IMR-90 (cell line): ENCODE data around the gene A3GALT2. TPM values are rescaled to one million over a fixed set of nuclear protein-coding genes. Genes with fewer than 3 reads are reported as not detected.

Experiments used
- ATAC-seq: fragments of 200-7000 bp; cut with Tn5 transposase; 2 replicates; pipeline ENCODE4 v1.9.1; 2020; ENCODE audit warnings: low read depth, mild to moderate bottlenecking, moderate library complexity
- BruUV-seq: library from RNA; stranded (reverse); fragments of 400-500 nt; replicated peaks from 2 replicates; lab custom pipeline; 2021; lab: Mats Ljungman, UMichigan
- CTCF ChIA-PET: fragments of 300-600 bp; formaldehyde crosslinking; extraction: SDS; loops from one replicate; lab custom pipeline; 2021; ENCODE audit warnings: antibody characterized with exemption; lab: Yijun Ruan, JAX
- POLR2A ChIA-PET: fragments of 300-600 bp; sonication (Branson Sonifier 250); formaldehyde crosslinking; loops from one replicate; lab custom pipeline; 2022; ENCODE audit warnings: antibody characterized with exemption; ENCODE audit not compliant: unreplicated experiment; lab: Charles Lee
- DNase-seq: peaks from one replicate; pipeline ENCODE4 v3.0.0; 2013
- H2AFZ ChIP-seq: replicated peaks from 2 replicates; pipeline ENCODE3; 2013; ENCODE audit warnings: low read length, mild to moderate bottlenecking; ENCODE audit not compliant: poor library complexity
- H2AK5ac ChIP-seq: 2 replicates; pipeline ENCODE4 v1.6.1; 2013; ENCODE audit warnings: low read depth, low read length, inconsistent platforms
- H2AK9ac ChIP-seq: replicated peaks from 2 replicates; pipeline ENCODE3; 2013; ENCODE audit warnings: mild to moderate bottlenecking, low read depth, low read length, moderate library complexity; ENCODE audit not compliant: poor library complexity
- H2BK120ac ChIP-seq: 2 replicates; pipeline ENCODE4 v1.6.1; 2013; ENCODE audit warnings: low read depth, low read length, inconsistent platforms
- H2BK15ac ChIP-seq: 3 replicates; pipeline ENCODE4 v1.6.1; 2013; ENCODE audit warnings: low read depth, low read length, inconsistent platforms
- H2BK20ac ChIP-seq: 2 replicates; pipeline ENCODE4 v1.6.1; 2013; ENCODE audit warnings: low read depth, mild to moderate bottlenecking, inconsistent platforms, low read length, moderate library complexity
- H2BK5ac ChIP-seq: 2 replicates; pipeline ENCODE4 v1.6.1; 2013; ENCODE audit warnings: mild to moderate bottlenecking, low read depth, low read length, inconsistent platforms; ENCODE audit not compliant: poor library complexity, severe bottlenecking
- H3K14ac ChIP-seq: replicated peaks from 2 replicates; pipeline ENCODE4 v1.6.1; 2013; ENCODE audit warnings: low read depth, low read length, inconsistent platforms
- H3K18ac ChIP-seq: 2 replicates; pipeline ENCODE4 v1.6.1; 2013; ENCODE audit warnings: low read depth, low read length, control low read depth
- H3K23ac ChIP-seq: 2 replicates; pipeline ENCODE4 v1.6.1; 2013; ENCODE audit warnings: low read depth, low read length, inconsistent platforms
- H3K27ac ChIP-seq: 2 replicates; pipeline ENCODE4 v1.5.1; 2013; ENCODE audit warnings: mild to moderate bottlenecking, control low read depth, low read length; ENCODE audit not compliant: insufficient read depth
- H3K27me3 ChIP-seq: 2 replicates; pipeline ENCODE4 v1.6.1; 2013; ENCODE audit warnings: low read length; ENCODE audit not compliant: control insufficient read depth, insufficient read depth
- H3K36me3 ChIP-seq: 2 replicates; pipeline ENCODE4 v1.6.1; 2013; ENCODE audit warnings: low read length, mixed read lengths; ENCODE audit not compliant: control insufficient read depth, insufficient read depth
- H3K4ac ChIP-seq: 2 replicates; pipeline ENCODE4 v1.6.1; 2013; ENCODE audit warnings: low read depth, low read length, inconsistent platforms
- H3K4me1 ChIP-seq: 2 replicates; pipeline ENCODE4 v1.6.1; 2013; ENCODE audit warnings: low read length, mixed read lengths; ENCODE audit not compliant: control insufficient read depth, insufficient read depth
- H3K4me2 ChIP-seq: 2 replicates; pipeline ENCODE4 v1.6.1; 2013; ENCODE audit warnings: low read depth, mild to moderate bottlenecking, control low read depth, low read length, moderate library complexity
- H3K4me3 ChIP-seq: 2 replicates; pipeline ENCODE4 v1.5.1; 2013; ENCODE audit warnings: low read depth, mild to moderate bottlenecking, control low read depth, low read length, moderate library complexity; ENCODE audit not compliant: insufficient read depth
- H3K56ac ChIP-seq: 2 replicates; pipeline ENCODE4 v1.6.1; 2013; ENCODE audit warnings: low read length, inconsistent platforms; ENCODE audit not compliant: insufficient read depth; ENCODE audit errors: extremely low read depth
- H3K79me1 ChIP-seq, 2 experiments: 2 replicates each; pipeline ENCODE4 v1.6.1; 2013; ENCODE audit warnings: low read length in 2 of 2, inconsistent platforms in 1 of 2, low read depth in 1 of 2
- H3K9ac ChIP-seq: 2 replicates; pipeline ENCODE4 v1.6.1; 2013; ENCODE audit warnings: low read depth, low read length, control low read depth
- H3K9me1 ChIP-seq: 2 replicates; pipeline ENCODE4 v1.6.1; 2013; ENCODE audit warnings: low read length, inconsistent platforms; ENCODE audit not compliant: insufficient read depth
- H3K9me3 ChIP-seq: 2 replicates; pipeline ENCODE4 v1.6.1; 2013; ENCODE audit warnings: low read length; ENCODE audit not compliant: control insufficient read depth, insufficient read depth
- H4K20me1 ChIP-seq: 2 replicates; pipeline ENCODE4 v1.6.1; 2013; ENCODE audit warnings: low read length, inconsistent platforms; ENCODE audit not compliant: insufficient read depth
- H4K5ac ChIP-seq: 2 replicates; pipeline ENCODE4 v1.6.1; 2013; ENCODE audit warnings: mild to moderate bottlenecking, low read depth, low read length, control low read depth
- H4K8ac ChIP-seq, 2 experiments: 2 replicates each; pipeline ENCODE4 v1.6.1; 2013; ENCODE audit warnings: low read depth in 2 of 2, low read length in 2 of 2, control low read depth in 1 of 2, inconsistent platforms in 1 of 2
- H4K91ac ChIP-seq: 2 replicates; pipeline ENCODE4 v1.6.1; 2013; ENCODE audit warnings: low read depth, low read length, inconsistent platforms; ENCODE audit not compliant: insufficient read depth
- CEBPB ChIP-seq: IDR thresholded peaks from 2 replicates; pipeline ENCODE4 v1.6.1; 2012; ENCODE audit warnings: low read depth, low read length, improper control_type of control experiment
- CTCF ChIP-seq: conservative IDR thresholded peaks from 2 replicates; pipeline ENCODE4 v1.5.1; 2012; ENCODE audit warnings: mild to moderate bottlenecking, low read depth, low read length, improper control_type of control experiment
- ELK1 ChIP-seq: fragments of 150-350 bp; IDR thresholded peaks from 2 replicates; pipeline ENCODE4 v1.6.1; 2016; ENCODE audit warnings: low read depth, mild to moderate bottlenecking, low read length, moderate library complexity, borderline replicate concordance
- MAFK ChIP-seq: IDR thresholded peaks from 2 replicates; pipeline ENCODE4 v1.6.1; 2012; ENCODE audit warnings: low read depth, low read length, improper control_type of control experiment
- MAZ ChIP-seq: IDR thresholded peaks from 2 replicates; pipeline ENCODE4 v1.6.1; 2012; ENCODE audit warnings: low read depth, mild to moderate bottlenecking, low read length, improper control_type of control experiment, moderate library complexity, borderline replicate concordance
- MXI1 ChIP-seq: IDR thresholded peaks from 2 replicates; pipeline ENCODE4 v1.6.1; 2012; ENCODE audit warnings: low read depth, mild to moderate bottlenecking, low read length, moderate library complexity, borderline replicate concordance
- RAD21 ChIP-seq: IDR thresholded peaks from 2 replicates; pipeline ENCODE4 v1.6.1; 2012; ENCODE audit warnings: low read length, improper control_type of control experiment
- RCOR1 ChIP-seq: IDR thresholded peaks from 2 replicates; pipeline ENCODE4 v1.6.1; 2012; ENCODE audit warnings: mild to moderate bottlenecking, low read length, improper control_type of control experiment; ENCODE audit not compliant: insufficient replicate concordance
- RFX5 ChIP-seq: IDR thresholded peaks from 2 replicates; pipeline ENCODE4 v1.8.0; 2012; ENCODE audit warnings: low read depth, mild to moderate bottlenecking, low read length, moderate library complexity
- WGBS, 2 experiments: methylation state at CpG; one replicate each; pipeline versions ENCODE4 v1.1.5 to v1.1.7; 2013; ENCODE audit warnings: missing lambda C conversion rate in 2 of 2; ENCODE audit not compliant: insufficient read length in 1 of 2; ENCODE audit errors: extremely low coverage in 2 of 2; 5-methylcytosine and 5-hydroxymethylcytosine counted together
- dilution Hi-C: fragments of 300-500 bp; cut with HindIII; formaldehyde crosslinking; loops from one replicate; pipeline ENCODE4 v1.14.3; 2018; ENCODE audit warnings: low sequenced_read_pairs; ENCODE audit not compliant: unreplicated experiment
- in situ Hi-C: fragments of 300-500 bp; cut with MboI; formaldehyde crosslinking; loops from 3 replicates; pipeline ENCODE4 v1.14.3; 2019; ENCODE audit warnings: low sequenced_read_pairs, inconsistent platforms, mixed read lengths
- intact Hi-C: fragments of 100-400 bp; cut with micrococcal nuclease; formaldehyde crosslinking; loops from 2 replicates; pipeline ENCODE4 v1.10.0; 2022
- polyA plus RNA-seq, 3 experiments: library from polyadenylated mRNA; depleted of rRNA; stranded (reverse); fragments of >200 nt; gene quantifications; 2 replicates each; pipeline ENCODE4 v1.2.3, GENCODE V29; 2012; ENCODE audit warnings: low replicate concordance in 1 of 3
- total RNA-seq: library from RNA; depleted of rRNA; stranded (reverse); fragments of >200 nt; gene quantifications from 2 replicates; pipeline ENCODE4 v1.2.3, GENCODE V29; 2012

Gene A3GALT2
- total and polyA plus RNA-seq, 2 of the 4 experiments (the other 2 are of a cell fraction): not detected

GRCh38 chr1:33307494-33307864 lies 13.4 kb downstream of the A3GALT2 start:
- BruUV-seq: no TSS peak
- dilution Hi-C loops: no loop called here

More at GRCh38 chr1:33307494-33307864, 13.4 kb downstream of the A3GALT2 start:
- H3K23ac ChIP-seq: no peak overlapping the region
- no peak overlapping the region for H2AFZ ChIP-seq
- H3K4me3 ChIP-seq: no peak overlapping the region
- no peak overlapping the region for H3K14ac ChIP-seq
- ChIA-PET CTCF (no interaction called here), POLR2A (no interaction called here)
- no peak overlapping the region for H2BK120ac ChIP-seq
- H4K91ac ChIP-seq: no peak overlapping the region
- no peak overlapping the region for H2AK9ac ChIP-seq
- H3K4me1 ChIP-seq: peaks cover 4% of the 10 kb centered on the region; the same call in 1 of the 2 replicates
- no peak overlapping the region for H2BK20ac ChIP-seq
- no peaks in the 10 kb centered on the region for H4K20me1 ChIP-seq
- no peak overlapping the region for H4K8ac ChIP-seq
- no peak overlapping the region for H2BK5ac ChIP-seq
- H3K27me3 ChIP-seq: no peaks in the 10 kb centered on the region; the same call in 1 of the 2 replicates
- H3K4ac ChIP-seq: no peak overlapping the region
- no peak overlapping the region for H3K27ac ChIP-seq
- H3K18ac ChIP-seq: no peak overlapping the region
- WGBS, 2 experiments: 100% methylated on average over 1 of the region's 5 CpGs; no CpG with 5 or more reads in 1 of the 2 experiments
- no peaks in the 10 kb centered on the region; the same call in 1 of the 2 replicates for H3K9me1 ChIP-seq
- H3K9me3 ChIP-seq: no peaks in the 10 kb centered on the region
- H3K9ac ChIP-seq: no peak overlapping the region
- H3K4me2 ChIP-seq: no peak overlapping the region
- DNase-seq (no peak), ATAC-seq (no peak)
- H3K79me1 ChIP-seq: no peaks in the 10 kb centered on the region
- in situ Hi-C loops: no loop called here
- no peak overlapping the region for H3K56ac ChIP-seq
- TF ChIP-seq MXI1 (no peak), RAD21 (no peak), ELK1 (no peak), MAZ (no peak), RCOR1 (no peak), MAFK (no peak), RFX5 (no peak), CEBPB (no peak), CTCF (no peak)
- H2BK15ac ChIP-seq: no peak overlapping the region
- no peaks in the 10 kb centered on the region for H3K36me3 ChIP-seq
- H2AK5ac ChIP-seq: no peak overlapping the region
- no peak overlapping the region for H4K5ac ChIP-seq
- intact Hi-C loops: no loop called here
